OCI-LY3 (cell line): ENCODE measurements around the gene MYO15B.

Source experiments
- H2AFZ ChIP-seq: fragments of 200-600, 300-600 bp; shearing (Covaris generic); 2 replicates; pipeline ENCODE4 v1.6.0; 2014; ENCODE audit warnings: antibody characterized with exemption, low read depth, low read length
- H3K27ac ChIP-seq: fragments of 200-600, 300-600 bp; sonication (generic); 2 replicates; pipeline ENCODE4 v1.5.1; 2014; ENCODE audit warnings: mild to moderate bottlenecking, low read length, moderate library complexity, mixed read lengths
- H3K27me3 ChIP-seq: fragments of 200-600, 300-600 bp; sonication (generic); 2 replicates; pipeline ENCODE4 v1.6.1; 2014; ENCODE audit warnings: low read depth, low read length, mixed read lengths
- H3K36me3 ChIP-seq: fragments of 200-600, 300-600 bp; sonication (generic); replicated peaks from 2 replicates; pipeline ENCODE3; 2014; ENCODE audit warnings: low read depth, low read length, mixed read lengths
- H3K4me1 ChIP-seq: fragments of 300-600, 200-600 bp; sonication (generic); 2 replicates; pipeline ENCODE4 v1.6.1; 2014; ENCODE audit warnings: low read length, mixed read lengths
- H3K4me2 ChIP-seq: fragments of 200-600, 300-600 bp; sonication (generic); 2 replicates; pipeline ENCODE4 v1.6.1; 2014; ENCODE audit warnings: low read length, mixed read lengths
- H3K4me3 ChIP-seq: fragments of 300-600, 200-600 bp; sonication (generic); 2 replicates; pipeline ENCODE4 v1.5.1; 2014; ENCODE audit warnings: antibody characterized with exemption, mild to moderate bottlenecking, low read length, moderate library complexity
- H3K79me2 ChIP-seq: fragments of 300-600, 200-600 bp; shearing (Covaris generic); 2 replicates; pipeline ENCODE4 v1.6.1; 2014; ENCODE audit warnings: mild to moderate bottlenecking, low read length, mixed read lengths
- H3K9ac ChIP-seq: fragments of 300-600, 200-600 bp; shearing (Covaris generic); 2 replicates; pipeline ENCODE4 v1.6.0; 2014; ENCODE audit warnings: mild to moderate bottlenecking, low read length, moderate library complexity
- H3K9me3 ChIP-seq: fragments of 200-600, 300-600 bp; shearing (Covaris generic); 2 replicates; pipeline ENCODE4 v1.6.1; 2014; ENCODE audit warnings: low read length, mixed read lengths; ENCODE audit not compliant: insufficient read depth
- H4K20me1 ChIP-seq: fragments of 200-600, 300-600 bp; sonication (generic); 2 replicates; pipeline ENCODE4 v1.6.1; 2016; ENCODE audit warnings: low read length, mixed read lengths; ENCODE audit not compliant: insufficient read depth
- CTCF ChIP-seq: fragments of 200-600, 300-600 bp; sonication (generic); IDR thresholded peaks from 2 replicates; pipeline ENCODE4 v1.5.1; 2014; ENCODE audit warnings: antibody characterized with exemption, low read length, low read depth
- EZH2phosphoT487 ChIP-seq: fragments of 200-600 bp; shearing (Covaris generic); IDR thresholded peaks from 2 replicates; pipeline ENCODE4 v1.6.1; 2018; ENCODE audit warnings: antibody characterized with exemption, mixed run types, low read depth

MYO15B gene

GRCh38 chr17:75645501-75645888 lies 57.9 kb downstream of the MYO15B start:
- Histone ChIP-seq H3K4me3 (peak overlapping the region; percentile 73), H3K9me3 (no peaks in the 10 kb centered on the region), H3K79me2 (peaks cover 12% of the 10 kb centered on the region), H2AFZ (no peak overlapping the region), H3K27me3 (no peaks in the 10 kb centered on the region), H3K36me3 (peaks cover 47% of the 10 kb centered on the region), H4K20me1 (no peaks in the 10 kb centered on the region), H3K27ac (peak overlapping the region; percentile 76), H3K4me2 (peak overlapping the region; percentile 81), H3K9ac (peak overlapping the region; percentile 72), H3K4me1 (peaks cover 30% of the 10 kb centered on the region)
- TF ChIP-seq EZH2phosphoT487 (no peak), CTCF (no peak)

- peaks cover 25% of the 10 kb centered on the region for H3K4me1 ChIP-seq
- no peaks in the 10 kb centered on the region for H4K20me1 ChIP-seq
- H3K4me3 ChIP-seq: peak overlapping the region; percentile 73
- peaks cover 12% of the 10 kb centered on the region for H3K79me2 ChIP-seq
- H3K27ac ChIP-seq: peak overlapping the region; percentile 76
- peaks cover 53% of the 10 kb centered on the region for H3K36me3 ChIP-seq
- H3K9me3 ChIP-seq: no peaks in the 10 kb centered on the region
- H2AFZ ChIP-seq: peak overlapping the region; percentile 60; the same call in 1 of the 2 replicates
- peak overlapping the region; percentile 72 for H3K9ac ChIP-seq
- H3K27me3 ChIP-seq: no peaks in the 10 kb centered on the region
- TF ChIP-seq EZH2phosphoT487 (no peak), CTCF (0 out of 2 replicates have a peak, but pooled peaks have one; percentile 9)
- H3K4me2 ChIP-seq: peak overlapping the region; percentile 81
These were observed 58.5 kb downstream of the MYO15B start for GRCh38 chr17:75645889-75646637.

- H3K79me2 ChIP-seq: peaks cover 12% of the 10 kb centered on the region
- 0 out of 2 replicates have a peak overlapping the region, but pooled peaks have one; percentile 60 for H2AFZ ChIP-seq
- no peaks in the 10 kb centered on the region for H4K20me1 ChIP-seq
- no peaks in the 10 kb centered on the region for H3K9me3 ChIP-seq
- peaks cover 24% of the 10 kb centered on the region for H3K4me1 ChIP-seq
- H3K27ac ChIP-seq: peak overlapping the region; percentile 76
- TF ChIP-seq CTCF (no peak), EZH2phosphoT487 (no peak)
- H3K9ac ChIP-seq: peak overlapping the region; percentile 72
- H3K4me3 ChIP-seq: peak overlapping the region; percentile 73
- peak overlapping the region; percentile 81 for H3K4me2 ChIP-seq
- H3K27me3 ChIP-seq: no peaks in the 10 kb centered on the region
- peaks cover 51% of the 10 kb centered on the region for H3K36me3 ChIP-seq
These were observed 59.0 kb downstream of the MYO15B start for GRCh38 chr17:75646638-75646992.

GRCh38 chr17:75647061-75647460 lies 59.5 kb downstream of the MYO15B start:
- TF ChIP-seq CTCF (no peak), EZH2phosphoT487 (no peak)
- Histone ChIP-seq H3K9me3 (no peaks in the 10 kb centered on the region), H3K4me3 (peak overlapping the region; percentile 73; the same call in 1 of the 2 replicates), H3K79me2 (peaks cover 12% of the 10 kb centered on the region), H3K4me2 (peak overlapping the region; percentile 81), H3K4me1 (peaks cover 24% of the 10 kb centered on the region), H3K36me3 (peaks cover 48% of the 10 kb centered on the region), H3K27me3 (no peaks in the 10 kb centered on the region), H3K27ac (peak overlapping the region; percentile 76), H3K9ac (peak overlapping the region; percentile 72; the same call in 1 of the 2 replicates), H4K20me1 (no peaks in the 10 kb centered on the region), H2AFZ (no peak overlapping the region)
